NCI-H2196 (cell line): ENCODE measurements around the gene IL1R2.

ENCODE experiments used
- DNase-seq: peaks from one replicate; lab custom pipeline; 2025; ENCODE audit not compliant: unreplicated experiment; lab: John Stamatoyannopoulos, UW

Gene IL1R2

DNA sequence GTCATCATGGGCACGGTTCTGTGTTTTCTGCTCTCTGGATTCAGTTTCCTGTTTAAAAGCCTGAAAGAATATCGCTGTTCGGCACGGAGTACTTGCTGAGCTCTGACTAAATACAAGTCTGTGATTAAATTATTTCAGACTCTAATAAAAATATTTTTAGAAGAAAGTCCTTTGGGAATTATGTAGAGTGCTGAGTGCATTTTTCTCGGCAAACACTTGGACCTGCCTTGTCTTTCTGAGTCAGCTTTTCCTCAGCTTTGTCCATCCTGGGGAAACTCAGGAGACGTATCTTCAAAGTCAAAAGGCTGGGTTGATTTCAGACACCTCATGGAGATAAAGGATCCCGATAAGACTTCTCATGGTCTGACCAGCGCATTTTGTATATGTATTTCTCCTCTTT lies 45.9 kb downstream of the IL1R2 start:
- DNase-seq: no peak

DNA sequence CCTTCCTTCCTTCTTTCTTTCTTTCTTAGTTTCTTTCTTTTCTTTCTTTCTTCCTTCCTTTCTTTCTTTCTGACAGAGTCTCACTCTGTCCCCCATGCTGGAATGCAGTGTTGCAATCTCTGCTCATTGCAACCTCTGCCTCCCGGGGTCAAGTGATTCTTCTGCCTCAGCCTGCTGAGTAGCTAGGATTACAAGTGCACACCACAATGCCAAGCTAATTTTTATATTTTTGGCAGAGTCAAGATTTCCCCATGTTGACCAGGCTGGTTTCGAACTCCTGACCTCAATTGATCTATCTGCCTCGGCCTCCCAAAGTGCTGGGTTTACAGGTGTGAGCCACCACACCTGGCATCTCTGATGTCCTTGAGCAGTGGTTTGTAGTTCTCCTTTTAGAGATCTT lies 48.5 kb downstream of the IL1R2 start:
- DNase-seq: no peak

DNA sequence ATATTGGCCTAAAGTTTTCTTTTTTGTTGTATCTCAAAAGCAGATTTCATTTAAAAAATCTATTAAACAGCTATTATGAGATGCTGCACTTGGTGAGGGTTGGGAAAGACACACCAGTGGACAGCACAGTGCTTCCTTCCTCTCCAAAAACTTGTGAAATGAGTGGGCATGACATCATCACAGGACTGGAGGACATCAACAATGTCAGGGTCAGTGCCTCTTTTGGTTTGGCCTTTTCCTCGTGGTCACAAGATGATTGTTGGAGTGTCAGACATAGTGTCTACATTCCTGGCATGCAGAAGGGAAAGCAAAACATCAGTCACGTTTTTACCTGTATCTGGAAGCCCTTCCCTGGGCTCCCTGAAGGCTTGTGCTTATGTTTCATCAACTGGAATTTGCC lies 49.6 kb downstream of the IL1R2 start:
- no peak for DNase-seq

DNA sequence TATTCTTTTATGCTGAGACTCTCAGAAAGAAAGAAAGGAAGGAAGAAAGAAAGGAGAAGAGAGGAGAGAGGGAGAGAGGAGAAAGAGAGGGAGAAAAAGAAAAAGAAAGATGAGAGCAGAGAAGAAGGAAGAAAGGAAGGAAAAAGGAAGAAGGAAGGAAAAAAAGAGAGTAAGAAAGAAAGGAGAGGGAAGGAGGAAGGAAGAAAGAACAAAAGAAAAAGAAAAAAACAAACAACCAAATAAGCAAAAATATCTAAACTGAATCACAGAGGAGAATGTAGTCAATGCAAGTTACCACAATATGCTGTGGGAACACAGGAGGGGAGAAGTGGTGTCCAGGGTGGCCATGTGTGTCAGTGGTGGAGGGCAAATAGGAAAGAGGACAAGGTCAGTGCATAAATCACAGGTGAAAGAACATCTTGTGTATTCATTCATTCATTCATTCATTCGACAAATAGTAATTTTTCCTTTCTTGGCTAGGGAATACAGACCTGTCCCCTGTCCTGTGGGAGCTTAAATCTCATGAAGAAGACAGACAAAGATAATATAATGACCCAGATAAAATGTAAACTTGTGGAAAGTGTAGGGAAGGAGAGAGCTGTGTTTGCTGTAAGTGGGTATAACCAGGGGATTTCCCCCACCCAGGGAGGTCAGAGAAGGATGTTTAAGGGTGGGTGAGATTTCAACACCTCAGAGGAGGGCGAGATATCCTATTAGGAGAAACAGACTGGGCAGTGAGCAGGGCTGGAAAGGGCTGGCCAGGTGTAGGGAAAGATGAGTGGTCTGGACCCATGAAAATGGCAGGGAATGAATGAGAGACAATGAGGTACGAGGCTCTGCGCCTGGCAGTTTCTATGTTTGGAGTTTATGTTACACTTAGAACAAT lies 50.7 kb downstream of the IL1R2 start:
- no peak for DNase-seq

DNA sequence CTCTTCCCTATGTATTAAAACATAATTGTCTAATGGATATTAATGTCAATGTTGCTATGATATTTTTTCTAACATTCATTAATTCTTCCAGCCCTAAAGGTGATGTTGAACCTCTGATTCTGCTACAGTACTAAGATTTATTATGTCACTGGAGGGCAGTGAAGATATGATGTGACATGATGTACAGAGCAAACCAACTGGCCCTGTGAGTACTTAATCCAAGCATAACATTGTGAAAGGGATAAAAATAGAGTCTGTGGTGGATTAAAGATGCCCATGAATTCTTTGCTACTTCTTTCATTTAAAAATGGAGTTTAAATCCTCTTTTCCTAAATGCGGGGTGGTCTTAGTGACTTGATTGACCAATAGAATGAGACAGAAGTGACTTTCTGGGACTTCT lies 51.8 kb downstream of the IL1R2 start:
- DNase-seq: no peak

DNA sequence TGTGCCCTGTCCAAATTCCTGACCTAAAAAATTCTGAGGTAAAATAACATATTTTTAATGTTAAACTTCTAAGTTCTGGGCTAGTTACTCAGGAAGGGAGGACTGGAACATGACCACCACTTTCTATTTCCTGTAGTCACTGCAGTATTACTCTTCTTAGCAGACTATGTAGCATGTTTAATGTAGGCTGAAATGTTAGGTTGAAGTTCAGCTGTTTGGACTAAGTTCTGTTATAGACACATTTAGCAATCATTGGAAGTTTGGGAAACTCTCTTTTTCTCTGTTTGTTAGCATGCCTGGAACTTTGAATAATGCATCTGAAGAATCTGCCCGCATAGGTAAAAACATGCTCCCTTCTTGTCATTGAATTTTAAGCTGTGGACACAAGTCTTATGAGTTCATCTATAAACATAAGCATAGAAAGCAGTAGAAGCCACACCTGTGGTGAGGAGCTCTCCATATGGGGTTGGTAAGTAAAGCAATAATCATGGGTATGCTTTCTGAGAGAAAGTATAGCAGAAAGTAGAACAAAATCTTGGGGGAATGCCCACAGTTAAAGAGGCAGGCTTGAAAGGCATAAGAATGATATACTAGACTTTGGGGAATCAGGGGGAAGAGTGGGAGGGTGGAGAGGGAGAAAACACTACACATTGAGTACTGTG lies 52.6 kb downstream of the IL1R2 start:
- no peak for DNase-seq

DNA sequence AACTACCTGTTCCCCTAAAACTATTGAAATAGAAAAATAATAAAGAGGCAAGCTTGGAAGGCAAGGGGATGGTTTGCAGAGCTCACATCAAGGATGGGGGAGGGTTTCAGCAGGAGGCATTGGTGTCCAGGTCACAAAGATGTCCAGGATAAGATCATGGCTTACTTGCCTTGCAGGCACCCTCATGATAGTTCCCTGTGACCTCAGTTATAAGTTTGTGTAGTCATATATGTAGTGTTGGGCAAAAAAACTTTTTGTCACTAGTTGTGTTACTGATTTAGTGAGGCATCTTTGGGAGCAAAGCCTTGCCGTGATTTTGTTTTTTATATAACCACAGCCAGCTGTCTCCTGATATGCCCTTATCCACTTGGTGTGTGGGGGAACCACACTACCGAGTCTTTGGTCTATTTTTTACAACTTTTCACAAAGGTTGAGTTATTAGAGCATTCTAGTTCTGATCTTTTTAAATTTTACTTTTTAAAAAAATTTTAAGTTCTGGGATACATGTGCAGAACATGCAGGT lies 53.3 kb downstream of the IL1R2 start:
- no peak for DNase-seq

DNA sequence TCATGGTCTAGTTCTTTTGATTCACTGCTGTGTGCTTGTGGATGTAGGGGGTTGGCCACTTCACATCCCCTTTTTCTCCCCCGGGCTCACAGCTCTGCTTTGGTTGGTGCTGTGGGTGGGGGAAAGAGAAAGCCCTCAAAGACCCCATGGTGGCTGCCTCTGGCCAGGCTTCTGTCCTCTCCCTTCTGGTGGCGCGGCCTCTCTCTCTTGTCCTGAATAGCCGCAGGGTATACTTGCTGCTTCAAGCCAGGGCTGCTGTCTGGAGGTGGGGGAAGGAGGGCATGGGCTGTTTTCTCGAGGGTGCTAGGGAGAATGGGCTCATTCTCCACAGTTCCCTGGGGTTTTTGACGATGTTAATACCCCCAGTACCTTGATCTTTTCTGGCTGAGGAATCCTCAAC lies 53.9 kb downstream of the IL1R2 start:
- DNase-seq: no peak

DNA sequence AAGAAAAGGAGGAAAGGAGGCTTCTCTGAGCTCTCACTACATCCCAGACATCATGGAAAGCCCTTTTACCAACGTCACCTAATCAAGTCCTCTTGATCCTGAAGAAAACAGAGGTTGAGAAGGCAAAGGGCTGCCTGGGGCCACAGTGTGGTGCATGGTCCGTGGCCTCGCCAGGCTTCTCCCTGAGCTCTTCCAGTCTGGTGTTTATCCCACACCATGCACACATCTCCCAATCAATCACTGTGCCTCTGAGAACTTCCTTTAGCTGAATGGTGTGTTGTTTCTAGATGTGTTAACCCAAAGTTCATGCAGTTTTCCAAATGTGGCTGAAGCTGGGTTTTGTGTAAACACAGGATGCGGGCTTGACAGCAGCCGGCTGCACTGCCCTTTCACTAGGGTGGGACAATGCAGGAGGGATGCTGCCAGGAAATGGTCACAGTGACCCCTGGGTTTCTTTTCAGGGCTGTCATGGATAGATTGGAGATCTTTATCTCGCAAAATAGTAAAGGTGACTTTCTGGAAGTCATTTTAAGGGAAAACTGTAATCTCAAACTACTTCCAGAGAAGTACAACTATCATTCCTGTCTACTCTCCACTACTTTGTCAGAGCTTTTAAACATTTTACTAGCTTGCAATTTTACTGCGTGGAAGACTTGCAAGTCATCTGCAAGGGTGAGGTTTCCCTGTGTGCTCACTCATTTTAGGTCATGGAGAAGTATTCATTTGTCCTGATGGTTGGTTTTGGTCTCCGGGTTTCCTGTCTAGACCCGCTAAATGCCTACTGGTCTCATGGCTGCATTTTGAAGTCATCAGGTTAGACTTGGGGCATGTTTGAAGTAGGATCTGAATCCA lies 54.6 kb downstream of the IL1R2 start:
- DNase-seq: no peak

DNA sequence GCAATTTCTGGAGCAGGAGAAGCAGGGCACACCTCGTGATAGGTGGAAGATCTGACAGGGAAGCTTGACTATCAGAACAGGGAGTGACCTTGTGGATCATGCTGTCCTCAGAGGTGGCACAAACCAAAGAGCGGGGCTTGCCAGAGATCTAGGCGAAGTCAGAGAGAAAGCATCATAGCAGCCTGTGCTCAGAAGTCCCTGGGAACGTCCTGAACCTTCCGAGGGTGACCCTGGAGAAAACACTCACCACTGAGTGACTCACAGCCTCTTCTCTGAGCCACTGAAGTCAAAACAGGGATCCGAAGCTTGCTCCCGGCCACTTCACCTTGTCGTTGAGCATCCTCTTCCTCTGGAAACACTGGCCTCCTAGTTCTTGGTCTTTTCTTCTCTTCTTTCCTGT lies 56.7 kb downstream of the IL1R2 start:
- no peak for DNase-seq

DNA sequence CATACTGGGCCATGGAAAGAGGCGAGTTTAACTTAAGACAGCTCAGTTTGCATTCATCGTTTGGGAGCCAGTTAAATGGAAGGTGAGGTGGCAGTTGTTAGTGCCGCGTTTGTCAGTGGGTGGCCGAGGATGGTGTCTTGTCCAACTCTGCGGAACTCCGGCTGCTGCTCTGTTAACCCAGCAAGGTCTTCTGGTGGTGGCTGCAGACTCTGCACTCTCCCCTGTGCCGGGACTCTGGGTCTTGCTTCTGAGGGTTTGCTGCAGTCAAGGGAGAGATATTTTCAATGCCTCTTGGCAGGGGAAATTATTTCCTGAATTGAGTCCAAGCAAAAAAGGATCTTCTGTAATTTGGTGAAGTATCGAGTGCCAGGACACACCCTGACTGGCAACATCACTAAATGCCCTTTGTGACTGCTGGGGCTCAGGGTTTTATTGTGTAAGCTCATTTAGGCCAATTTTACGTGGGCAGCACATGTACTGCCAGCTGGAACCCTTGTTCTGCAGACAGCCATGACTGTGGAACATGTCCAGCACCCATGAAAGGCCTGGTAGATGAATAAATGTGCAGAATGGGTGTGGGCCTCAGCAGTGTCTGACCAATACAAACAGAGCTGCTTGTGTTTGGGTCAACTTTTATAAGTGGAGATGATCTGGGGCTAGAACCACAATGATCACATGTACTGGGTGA lies 58.1 kb downstream of the IL1R2 start:
- DNase-seq: no peak

DNA sequence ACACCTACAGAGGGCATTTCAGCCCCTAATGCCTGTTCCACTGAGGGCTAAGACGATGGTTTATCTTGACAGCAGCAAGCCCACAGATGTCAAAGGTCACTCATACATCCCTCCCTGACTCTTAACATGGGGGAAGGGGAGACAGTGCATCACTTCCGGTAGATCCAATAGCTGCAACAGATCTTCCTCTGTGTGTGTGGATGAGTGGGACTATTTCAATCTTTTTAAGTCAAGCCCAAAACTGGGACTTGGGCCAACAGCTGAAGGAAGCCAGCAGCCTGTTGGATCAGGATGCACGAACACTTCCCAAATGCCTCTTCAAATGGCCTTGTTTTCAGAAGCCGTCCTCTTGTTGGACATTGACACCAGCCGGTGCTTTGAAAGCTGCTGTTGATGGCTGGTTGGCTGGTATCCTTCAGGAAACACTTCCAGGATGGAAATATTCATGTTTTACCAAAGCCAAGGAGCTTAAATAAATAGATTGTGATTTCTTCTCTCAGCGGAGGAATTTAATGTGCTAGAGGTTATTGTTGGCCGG lies 59.2 kb downstream of the IL1R2 start:
- no peak for DNase-seq

DNA sequence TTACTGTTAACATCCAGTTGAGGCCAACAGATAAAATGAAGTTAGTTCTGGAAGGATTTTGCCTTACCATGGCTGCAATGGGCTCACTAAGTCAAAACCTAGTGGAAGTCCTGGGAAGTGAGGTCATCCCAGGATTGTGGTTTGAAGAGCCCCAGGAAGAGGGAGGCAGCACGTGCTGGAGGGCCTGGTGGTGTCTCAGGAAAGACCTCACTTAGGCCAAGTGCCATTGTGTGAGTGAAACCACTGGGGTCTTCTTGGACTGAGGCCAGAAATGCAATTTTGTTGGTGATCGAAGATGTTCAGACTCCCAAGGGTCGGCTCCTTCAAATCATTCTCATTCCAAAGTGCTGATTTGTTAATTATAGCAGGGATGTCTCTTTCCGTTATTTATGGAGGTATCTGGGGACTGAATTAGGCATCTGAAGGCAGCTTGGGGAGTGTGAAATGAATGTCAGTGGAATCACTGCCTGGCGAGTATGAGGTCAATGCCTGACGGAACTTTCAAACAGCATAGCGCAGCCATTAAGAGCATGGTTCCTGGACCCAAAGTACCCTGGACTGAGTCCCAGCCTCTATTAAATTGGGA lies 60.0 kb downstream of the IL1R2 start:
- no peak for DNase-seq

DNA sequence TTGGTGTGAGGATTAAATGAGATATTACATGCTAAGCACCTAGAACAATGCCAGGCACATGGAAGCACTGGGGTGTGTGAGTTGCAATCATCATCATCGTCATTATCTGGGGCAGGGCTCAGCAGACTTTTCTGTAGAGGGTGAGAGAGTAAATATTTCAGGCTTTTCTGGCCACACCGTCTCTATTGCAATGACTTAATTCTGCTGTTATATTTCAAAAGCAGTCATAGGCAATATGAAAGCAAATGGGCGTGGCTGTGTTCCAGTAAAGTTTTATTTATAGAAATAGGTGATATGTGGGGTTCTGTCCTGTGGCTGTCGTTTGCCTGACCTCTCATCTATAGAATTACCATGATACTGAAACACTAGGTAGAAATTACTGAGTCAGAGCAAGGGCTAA lies 60.6 kb downstream of the IL1R2 start:
- no peak for DNase-seq

DNA sequence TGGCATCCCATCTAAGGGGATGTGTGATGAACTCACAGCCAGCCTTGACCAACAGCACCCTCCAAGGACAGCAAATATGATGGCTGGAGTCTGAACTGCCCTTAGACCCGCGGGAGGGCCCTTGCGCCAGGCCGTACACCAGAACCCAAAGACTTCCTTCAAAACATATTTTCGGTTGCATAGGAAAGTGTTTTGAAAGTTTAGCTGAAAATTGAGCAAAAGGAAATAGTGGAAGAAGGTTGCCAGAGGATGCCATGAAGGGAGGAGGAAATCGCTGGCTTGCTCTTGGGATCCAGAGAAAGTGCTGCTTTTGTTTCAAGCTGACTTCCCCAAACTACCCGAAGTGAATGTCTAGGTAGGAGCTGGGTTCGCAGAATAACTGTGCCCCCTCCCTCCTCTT lies 61.3 kb downstream of the IL1R2 start:
- DNase-seq: no peak

DNA sequence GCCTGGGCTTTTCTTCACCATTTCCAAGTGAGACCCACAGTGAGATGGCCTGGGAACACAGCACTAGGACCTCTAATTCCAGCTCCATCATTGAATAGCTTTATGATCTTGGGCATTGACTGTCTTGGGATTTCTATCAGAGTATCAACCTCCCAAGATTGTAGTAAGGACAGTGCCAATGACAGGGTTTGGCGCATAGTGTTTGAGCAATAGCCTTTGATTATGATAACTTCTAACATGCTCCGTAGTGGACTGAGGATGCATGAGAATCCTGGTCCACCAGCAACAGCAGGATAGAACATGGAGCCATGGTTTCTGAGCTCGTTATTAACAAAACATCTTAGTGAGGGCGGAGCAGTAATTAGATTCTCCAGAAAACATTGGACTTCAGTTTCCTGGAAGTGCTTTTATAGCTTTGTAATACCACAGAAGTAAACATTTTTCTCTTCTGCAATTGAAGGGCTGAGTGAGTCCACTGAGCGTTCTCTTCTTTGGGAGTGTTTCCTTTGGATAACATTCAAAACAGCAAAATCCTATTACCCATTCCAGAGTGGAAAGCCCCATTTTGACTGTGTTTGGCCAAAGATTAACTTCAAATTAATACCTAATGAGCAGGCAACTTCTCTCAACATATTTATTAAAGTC lies 63.7 kb downstream of the IL1R2 start:
- DNase-seq: no peak

DNA sequence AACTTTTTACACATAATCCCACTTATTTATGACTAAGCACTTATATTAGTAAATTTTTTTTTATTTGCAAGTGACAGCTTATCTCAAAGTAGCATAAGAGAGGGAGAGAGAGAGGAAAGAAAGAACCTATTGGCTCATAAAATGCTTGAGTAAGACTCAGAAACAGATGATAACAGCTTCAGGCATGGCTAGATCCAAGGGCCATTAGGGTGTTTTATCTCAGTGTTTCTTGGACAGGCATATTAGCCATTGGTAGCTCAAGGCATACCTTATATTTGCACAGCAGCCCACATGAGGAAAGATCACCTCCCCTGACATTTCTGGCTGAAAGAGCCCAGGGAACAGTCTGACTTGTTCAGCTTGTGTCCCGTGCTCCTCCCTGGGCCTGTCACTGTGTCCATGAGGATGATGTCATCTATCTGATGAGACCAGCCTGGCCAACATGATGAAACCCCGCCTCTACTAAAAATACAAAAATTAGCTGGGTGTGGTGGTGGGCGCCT lies 64.4 kb downstream of the IL1R2 start:
- no peak for DNase-seq

DNA sequence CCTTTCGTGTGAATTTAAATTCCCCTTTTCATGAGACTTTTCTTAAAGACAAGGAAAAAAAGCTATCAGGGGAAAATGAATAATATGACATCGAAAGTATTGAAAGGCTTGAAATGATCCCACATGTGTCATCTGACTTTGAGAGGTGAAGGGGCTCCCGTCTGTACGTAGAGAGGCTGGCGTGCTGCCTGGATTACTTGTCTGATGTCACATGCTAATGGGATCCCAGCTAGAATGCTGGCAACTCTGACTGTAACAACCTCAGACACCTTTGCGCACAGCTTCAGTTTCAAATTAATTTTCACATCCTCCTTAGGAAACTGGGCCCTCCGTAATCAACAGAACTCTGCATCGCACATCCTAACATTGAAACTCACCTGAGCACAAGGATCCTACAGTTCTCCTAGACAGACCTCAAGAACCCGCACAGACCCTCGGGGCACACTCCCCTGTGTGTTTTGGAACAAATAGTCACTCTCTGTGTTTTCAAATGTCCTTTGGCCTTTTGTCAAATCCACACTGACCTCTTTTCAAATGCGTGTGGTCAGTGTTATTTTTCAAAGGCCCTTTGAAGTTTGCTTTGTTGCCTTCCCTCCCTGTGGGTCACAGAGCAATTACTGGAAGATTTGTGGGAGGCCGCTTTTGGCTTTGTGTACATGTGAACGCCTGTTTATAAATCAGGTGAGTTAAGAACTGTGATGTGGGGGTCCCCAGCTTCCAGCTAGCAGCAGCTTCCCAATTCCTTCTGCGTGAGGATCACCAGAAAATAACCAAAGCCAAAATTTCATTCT lies 65.9 kb downstream of the IL1R2 start:
- no peak for DNase-seq
